Spleen (tissue), 11 donors: ENCODE results near the gene RPGRIP1L. TPM values are rescaled to one million over a fixed set of nuclear protein-coding genes. Genes with fewer than 3 reads are reported as not detected.

Experiments
- DNase-seq: peaks from one replicate; pipeline ENCODE4 v3.0.0-alpha.2; 2020
- H3K27ac ChIP-seq, 8 donors: fragments of 200-600 bp; sonication (generic) in 7 of 8; 1 replicate in 4 of 8; 2 replicates in 4 of 8; pipeline versions ENCODE4 v1.5.0 to v1.8.0; 2016 to 2021; ENCODE audit warnings: inconsistent platforms in 4 of 8, mild to moderate bottlenecking in 4 of 8, moderate library complexity in 1 of 8
- H3K27me3 ChIP-seq, 7 donors: fragments of 200-600 bp; sonication (generic) in 6 of 7; replicated peaks in 1 of 7; 1 replicate in 4 of 7; 2 replicates in 3 of 7; pipeline versions ENCODE4 v1.5.0 to v1.8.0; 2016 to 2021; ENCODE audit warnings: inconsistent platforms in 3 of 7, mild to moderate bottlenecking in 1 of 7
- H3K36me3 ChIP-seq, 6 donors: fragments of 200-600 bp; sonication (generic) in 5 of 6; 1 replicate in 4 of 6; 2 replicates in 2 of 6; pipeline versions ENCODE4 v1.5.0 to v1.8.0; 2016 to 2021; ENCODE audit warnings: inconsistent platforms in 2 of 6
- H3K4me1 ChIP-seq, 6 donors: fragments of 200-600 bp; sonication (generic) in 5 of 6; 1 replicate in 3 of 6; 2 replicates in 3 of 6; pipeline versions ENCODE4 v1.5.0 to v1.8.0; 2016 to 2021; ENCODE audit warnings: inconsistent platforms in 3 of 6
- H3K4me3 ChIP-seq, 8 donors: fragments of 200-600 bp; sonication (generic) in 7 of 8; 1 replicate in 4 of 8; 2 replicates in 4 of 8; pipeline versions ENCODE4 v1.5.0 to v1.8.0; 2016 to 2021; ENCODE audit warnings: inconsistent platforms in 4 of 8, mild to moderate bottlenecking in 4 of 8, moderate library complexity in 2 of 8
- H3K9me3 ChIP-seq, 8 donors: fragments of 200-600 bp; sonication (generic) in 7 of 8; 1 replicate in 4 of 8; 2 replicates in 4 of 8; pipeline versions ENCODE4 v1.5.0 to v1.8.0; 2016 to 2021; ENCODE audit warnings: inconsistent platforms in 4 of 8
- CTCF ChIP-seq, 11 experiments: fragments of 200-600 bp in 7 of 11; fragments of 450-650 bp in 4 of 11; sonication (generic) in 4 of 11; IDR thresholded peaks in 8 of 11; conservative IDR thresholded peaks in 3 of 11; 1 replicate in 7 of 11; 2 replicates in 4 of 11; pipeline versions ENCODE4 v1.4.0 to v1.8.0; 2016 to 2021; ENCODE audit warnings: antibody characterized with exemption in 11 of 11, inconsistent platforms in 4 of 11, mild to moderate bottlenecking in 1 of 11
- POLR2A ChIP-seq, 3 donors: fragments of 450-650 bp; IDR thresholded peaks; one replicate each; pipeline ENCODE4 v1.5.1; 2017; ENCODE audit warnings: antibody characterized with exemption in 3 of 3, mild to moderate bottlenecking in 1 of 3
- POLR2AphosphoS5 ChIP-seq, 3 donors: sonication (generic); formaldehyde crosslinking; IDR thresholded peaks; one replicate each; pipeline ENCODE4 v1.5.1; 2017; ENCODE audit warnings: antibody characterized with exemption in 3 of 3
- WGBS, 5 donors: extraction: QIAGEN DNeasy Blood & Tissue Kit in 3 of 5; methylation state at CpG; one replicate each; pipeline versions ENCODE4 v1.1.5 to v1.1.7; 2013 to 2018; 5-methylcytosine and 5-hydroxymethylcytosine counted together
- intact Hi-C: fragments of 100-400 bp; cut with DNase I; formaldehyde crosslinking; loops from one replicate; pipeline ENCODE4 v1.15.0; 2023; ENCODE audit warnings: low total_unique reads
- polyA plus RNA-seq, 3 donors: library from polyadenylated mRNA; stranded (reverse); fragments of 200-250 nt; gene quantifications; one replicate each; pipeline ENCODE4 v1.2.1, GENCODE V29; 2013
- total RNA-seq, 7 donors: library from RNA; depleted of rRNA in 3 of 7; stranded (reverse); fragments of >200 nt in 3 of 7; fragmentation: NEBNext Ultra II Directional in 4 of 7; extraction: Animal tissue kit (Norgen Biotek cat#: 25700) in 4 of 7; gene quantifications; one replicate each; pipeline versions ENCODE4 v1.1.0 to v1.2.1, GENCODE V29; 2016 to 2021
- donor health status: healthy with polysubstance abuse.
- donor health status: DM: no; HTN: no; CAD: no; lungs with moderate emphysema.
- donor health status: DM: no; HTN: no; CAD: no.
- donor health status: Bipolar disorder and iron deficiency.
- donor health status: healthy.
- donor health status: DM: no; HTN: no; CAD: no.
- donor health status: DM: yes; HTN: yes; CAD: no.

Gene RPGRIP1L
- total and polyA plus RNA-seq, 10 donors: 0.65 to 4.4 (median 2.4) TPM

GRCh38 chr16:53566552-53567245, 137.0 kb downstream of the RPGRIP1L start:
- no peak for TF ChIP-seq POLR2AphosphoS5 (IDR thresholded peaks at IDR 0.05)
- TF ChIP-seq POLR2A (IDR thresholded peaks at IDR 0.05): no peak
- TF ChIP-seq CTCF (IDR thresholded peaks at IDR 0.05 in 8 of 11, conservative IDR thresholded peaks at IDR 0.05 in 3 of 11): no peak
- WGBS, 5 donors: 64 to 77% (median 76%) methylated on average over 5 of the region's 5 CpGs
- no peaks in the 10 kb centered on the region for H3K27me3 ChIP-seq
- no peaks in the 10 kb centered on the region for H3K4me1 ChIP-seq
- no peaks in the 10 kb centered on the region for H3K36me3 ChIP-seq
- intact Hi-C loops: no loop called here
- no peak overlapping the region for H3K4me3 ChIP-seq
- no peak for DNase-seq
- no peak overlapping the region for H3K27ac ChIP-seq
- H3K9me3 ChIP-seq: peaks cover 1 to 19% (median 12%) of the 10 kb centered on the region in 8 donors

GRCh38 chr16:53565296-53565863, 138.3 kb downstream of the RPGRIP1L start:
- no peaks in the 10 kb centered on the region for H3K36me3 ChIP-seq
- H3K4me3 ChIP-seq: no peak overlapping the region
- H3K4me1 ChIP-seq: no peaks in the 10 kb centered on the region
- DNase-seq: no peak
- no peak overlapping the region for H3K27ac ChIP-seq
- TF ChIP-seq CTCF (IDR thresholded peaks at IDR 0.05 in 8 of 11, conservative IDR thresholded peaks at IDR 0.05 in 3 of 11) (no peak), POLR2A (IDR thresholded peaks at IDR 0.05) (no peak), POLR2AphosphoS5 (IDR thresholded peaks at IDR 0.05) (no peak)
- intact Hi-C loops: no loop called here
- H3K9me3 ChIP-seq: peaks cover 0 to 5% (median 1%) of the 10 kb centered on the region in 8 donors
- H3K27me3 ChIP-seq: no peaks in the 10 kb centered on the region
- 85 to 92% (median 88%) methylated on average over 8 of the region's 8 CpGs for WGBS, 5 donors

GRCh38 chr16:53563426-53563825, 140.2 kb downstream of the RPGRIP1L start:
- Histone ChIP-seq H3K4me3 (no peak overlapping the region), H3K9me3 (no peaks in the 10 kb centered on the region), H3K4me1 (no peaks in the 10 kb centered on the region), H3K27me3 (no peaks in the 10 kb centered on the region), H3K27ac (no peak overlapping the region), H3K36me3 (no peaks in the 10 kb centered on the region)
- TF ChIP-seq POLR2AphosphoS5 (IDR thresholded peaks at IDR 0.05) (no peak), CTCF (IDR thresholded peaks at IDR 0.05 in 8 of 11, conservative IDR thresholded peaks at IDR 0.05 in 3 of 11) (no peak), POLR2A (IDR thresholded peaks at IDR 0.05) (no peak)
- intact Hi-C loops: no loop called here
- no peak for DNase-seq
- 66 to 86% (median 77%) methylated on average over 4 of the region's 4 CpGs for WGBS, 5 donors

GRCh38 chr16:53561101-53561888, 142.4 kb downstream of the RPGRIP1L start:
- intact Hi-C loops: no loop called here
- H3K27ac ChIP-seq: no peak overlapping the region
- no peak for DNase-seq
- H3K9me3 ChIP-seq: no peaks in the 10 kb centered on the region
- H3K4me3 ChIP-seq: no peak overlapping the region
- H3K27me3 ChIP-seq: no peaks in the 10 kb centered on the region
- no peaks in the 10 kb centered on the region for H3K4me1 ChIP-seq
- WGBS, 5 donors: 78 to 87% (median 82%) methylated on average over 5 of the region's 5 CpGs
- H3K36me3 ChIP-seq: no peaks in the 10 kb centered on the region
- no peak for TF ChIP-seq POLR2AphosphoS5 (IDR thresholded peaks at IDR 0.05)
- no peak for TF ChIP-seq POLR2A (IDR thresholded peaks at IDR 0.05)
- no peak for TF ChIP-seq CTCF (IDR thresholded peaks at IDR 0.05 in 8 of 11, conservative IDR thresholded peaks at IDR 0.05 in 3 of 11)
